Right kidney (tissue), 1 donor: ENCODE data around the gene RASSF1.
"Not testable (repeated sequence)": the region's sequence is repeated elsewhere in the genome, so short reads cannot be mapped to it uniquely, and the experiment has no call there.

Experiments
- DNase-seq: peaks from one replicate; pipeline ENCODE4 v3.0.0-alpha.2; 2016

Gene RASSF1

DNA sequence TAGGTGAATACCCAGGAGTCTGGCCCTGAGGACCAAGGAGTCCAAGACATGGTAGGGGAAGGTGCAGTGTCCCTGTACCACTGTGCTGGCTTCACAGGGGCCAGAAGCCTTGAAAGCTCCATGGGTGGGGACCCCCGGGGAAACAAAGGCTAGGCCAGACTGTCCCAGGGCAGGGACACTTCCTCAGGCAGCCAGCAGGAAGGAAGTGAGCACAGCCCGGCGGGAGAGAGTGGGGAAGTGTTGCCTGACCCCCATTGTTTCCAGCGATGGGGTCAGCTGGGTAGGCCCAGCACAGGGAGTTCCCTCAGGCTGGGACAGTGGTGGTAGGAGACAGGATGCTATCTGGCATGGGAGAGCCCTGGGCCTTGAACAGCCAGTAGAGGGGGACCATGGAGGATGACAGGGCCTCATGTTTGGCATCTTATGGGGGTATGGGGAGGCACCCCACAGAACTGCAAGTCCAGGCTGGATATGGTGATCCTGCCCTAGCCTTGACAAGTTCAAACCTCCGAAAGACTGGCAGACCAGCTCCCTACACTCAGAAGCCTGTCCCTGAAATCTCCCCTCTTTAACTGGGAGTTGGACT lies 16.9 kb downstream of the RASSF1 start:
- DNase-seq: no peak

DNA sequence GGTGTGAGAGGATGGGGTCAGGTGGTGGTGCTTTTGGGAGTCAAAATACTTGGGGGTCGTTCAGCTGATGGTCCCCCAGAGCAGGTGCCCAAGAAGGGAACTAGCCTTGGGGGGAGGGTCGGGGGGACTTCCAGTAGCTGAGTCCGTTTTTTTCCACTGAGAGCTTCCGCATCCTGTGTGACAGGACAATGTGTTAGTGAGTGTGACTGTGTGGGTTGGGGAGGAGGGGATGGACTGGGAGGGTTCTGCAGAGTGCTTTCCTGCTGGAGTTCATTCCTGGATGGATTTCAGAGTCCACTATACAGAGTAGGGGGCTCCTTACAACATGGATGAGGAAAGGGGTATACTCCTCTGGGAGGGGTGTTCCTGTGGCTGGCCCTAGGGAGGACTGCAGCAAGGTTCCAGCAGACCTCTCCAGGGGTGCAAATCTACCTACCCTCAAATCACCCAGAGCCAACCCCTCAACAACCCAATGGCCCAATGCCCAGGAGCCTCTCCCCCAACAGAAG lies 17.5 kb downstream of the RASSF1 start:
- DNase-seq: no peak

DNA sequence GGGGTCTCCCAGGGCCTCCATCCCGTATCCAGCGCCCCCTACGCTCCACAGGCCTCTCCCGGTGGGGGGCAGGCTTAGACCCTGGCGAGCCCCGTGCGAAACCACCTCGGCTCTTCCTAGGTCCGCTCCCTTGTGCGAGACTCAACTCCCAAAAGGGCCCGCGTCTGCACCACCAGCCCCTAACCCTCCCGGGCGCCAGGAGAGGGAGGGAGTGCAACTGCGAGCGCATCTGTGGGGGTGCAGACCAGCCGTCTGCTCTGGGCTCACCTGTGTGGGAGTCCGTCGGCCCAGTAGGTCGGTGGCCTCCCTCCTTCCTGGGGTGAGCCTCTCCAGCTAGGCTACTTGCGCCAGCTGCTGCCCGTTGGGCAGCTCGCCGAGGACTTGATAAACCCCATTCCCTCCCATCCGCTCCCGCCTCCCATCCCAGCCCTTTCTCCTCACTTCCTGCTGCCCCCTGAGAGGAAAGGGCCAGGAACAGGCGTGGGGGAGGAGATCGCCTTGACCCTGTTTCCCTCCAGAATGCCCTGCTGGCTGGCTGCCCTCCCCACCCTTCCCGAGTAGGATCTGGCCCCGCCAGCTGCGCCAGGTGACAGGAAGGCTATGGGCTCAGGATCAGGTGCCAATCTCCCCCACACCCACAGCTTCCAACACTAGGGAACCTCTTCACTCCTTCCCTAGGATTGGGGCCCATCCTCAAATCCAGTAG lies 18.1 kb downstream of the RASSF1 start, which contains the start of gene HYAL2:
Gene HYAL2 (minus strand): TSS at position 360 of the 706 bp plus-strand sequence. CDS start 2,256 bp downstream, outside the sequence.
- peak; percentile 73 for DNase-seq

DNA sequence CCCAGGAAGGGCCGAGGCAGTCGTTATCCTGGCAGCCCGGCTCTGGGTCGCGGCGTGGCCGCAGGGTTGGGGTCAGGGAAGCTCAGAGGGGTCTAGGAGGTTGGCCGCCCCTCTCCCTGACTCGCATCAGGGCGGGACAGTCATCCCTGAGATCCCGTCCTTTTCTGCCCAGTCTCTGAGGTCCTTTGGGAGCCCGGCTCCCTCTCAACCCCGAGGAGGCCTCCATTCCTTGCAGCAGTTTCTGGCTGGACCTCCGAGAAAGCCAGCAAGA lies 18.6 kb downstream of the RASSF1 start:
- no peak for DNase-seq

DNA sequence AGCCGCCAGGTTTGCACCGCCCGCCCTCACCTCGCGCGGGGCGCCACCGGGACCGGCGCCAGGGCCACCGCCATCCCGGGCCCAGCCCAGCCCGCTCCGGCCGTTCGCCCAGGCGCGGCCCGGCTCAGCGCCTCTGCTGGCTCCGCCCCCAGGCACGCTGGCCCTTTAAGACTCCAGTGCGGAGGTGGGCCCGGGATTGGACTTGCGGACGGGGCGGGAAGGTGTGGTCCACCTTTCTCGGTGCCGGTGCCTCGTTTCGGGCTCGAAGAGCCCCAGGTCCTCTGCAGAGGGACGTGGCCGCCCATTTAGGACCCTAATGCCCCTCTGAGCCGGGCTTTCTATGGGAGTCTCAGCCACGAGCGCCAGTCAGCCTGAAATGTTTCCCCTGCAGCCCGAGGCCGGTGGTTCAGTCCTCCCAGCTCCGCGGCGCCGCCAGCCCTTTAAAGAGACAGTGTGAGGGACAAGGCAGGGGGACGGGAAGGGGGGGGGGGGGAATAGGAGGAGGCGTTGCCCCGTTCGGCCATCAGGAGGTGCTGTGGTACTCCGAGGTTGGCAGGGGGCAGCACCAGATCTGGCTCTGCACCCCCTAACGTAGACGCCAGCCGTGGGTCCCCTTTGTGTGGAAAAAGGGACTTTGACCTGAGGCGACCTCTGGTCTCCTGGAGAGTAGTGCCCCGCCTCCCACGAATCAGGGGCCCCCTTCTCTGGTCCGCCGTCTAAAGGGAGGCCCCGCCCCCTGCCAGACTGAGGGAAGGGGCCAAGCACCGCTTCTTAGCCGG lies 19.1 kb downstream of the RASSF1 start:
- DNase-seq: peak; percentile 100

DNA sequence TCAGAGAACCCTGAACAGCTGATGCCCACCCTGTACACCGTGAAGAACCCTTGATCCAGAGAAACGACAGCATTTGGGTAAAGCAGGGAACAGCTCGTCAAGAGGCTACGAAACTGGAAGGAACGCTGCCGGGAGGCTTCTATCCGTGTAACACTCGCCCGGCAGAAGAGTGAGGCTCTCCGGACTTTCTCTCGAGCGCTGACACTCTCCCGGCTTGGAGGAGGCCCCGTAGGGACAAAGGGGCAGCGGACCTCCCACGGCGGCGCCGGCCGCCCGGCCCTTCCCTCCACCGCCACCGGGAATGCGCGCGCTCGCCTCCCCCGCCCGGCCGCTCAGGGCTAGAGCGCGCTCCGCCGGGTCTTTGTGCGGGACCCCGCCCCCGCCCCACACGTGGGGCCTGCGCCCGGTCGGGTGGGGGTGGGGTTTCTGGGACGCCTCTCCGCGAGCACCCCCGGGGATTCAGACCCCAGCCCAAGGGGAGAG lies 19.7 kb downstream of the RASSF1 start:
- DNase-seq: peak; percentile 99

DNA sequence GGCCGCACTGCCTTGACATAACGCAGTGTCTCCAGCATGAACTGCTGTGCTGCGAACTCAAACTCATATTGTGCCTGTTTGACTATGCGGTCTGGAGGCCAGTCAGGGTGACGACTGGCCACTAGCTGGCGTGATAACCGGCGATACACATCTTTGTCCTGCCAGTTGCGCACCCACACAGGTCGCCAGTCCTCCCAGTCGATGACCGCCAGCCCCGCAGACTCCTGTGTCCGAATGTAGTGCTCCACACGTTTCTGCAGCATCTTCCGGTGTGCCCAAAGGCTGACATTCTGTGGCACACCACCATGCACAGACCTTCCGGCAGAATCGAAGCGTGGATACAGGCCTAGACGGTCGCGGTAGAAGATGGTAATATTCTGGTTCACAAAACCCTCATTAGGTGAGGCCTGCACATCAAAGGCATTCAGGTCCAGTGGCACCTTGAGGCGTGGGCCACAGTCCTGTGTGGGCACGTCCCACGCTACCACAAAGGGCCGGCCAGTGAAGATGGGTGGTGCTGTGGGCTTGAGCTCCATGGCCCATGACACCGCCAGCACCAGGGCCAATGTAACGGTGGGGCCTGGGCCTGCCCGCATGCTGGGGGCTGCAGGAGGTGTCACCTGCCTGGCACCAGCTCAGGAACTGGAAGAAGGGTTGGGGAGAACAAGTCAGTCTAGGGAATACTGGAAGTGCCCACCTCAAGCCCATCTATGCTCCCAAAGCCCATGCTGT lies 20.6 kb downstream of the RASSF1 start:
- DNase-seq: no peak

DNA sequence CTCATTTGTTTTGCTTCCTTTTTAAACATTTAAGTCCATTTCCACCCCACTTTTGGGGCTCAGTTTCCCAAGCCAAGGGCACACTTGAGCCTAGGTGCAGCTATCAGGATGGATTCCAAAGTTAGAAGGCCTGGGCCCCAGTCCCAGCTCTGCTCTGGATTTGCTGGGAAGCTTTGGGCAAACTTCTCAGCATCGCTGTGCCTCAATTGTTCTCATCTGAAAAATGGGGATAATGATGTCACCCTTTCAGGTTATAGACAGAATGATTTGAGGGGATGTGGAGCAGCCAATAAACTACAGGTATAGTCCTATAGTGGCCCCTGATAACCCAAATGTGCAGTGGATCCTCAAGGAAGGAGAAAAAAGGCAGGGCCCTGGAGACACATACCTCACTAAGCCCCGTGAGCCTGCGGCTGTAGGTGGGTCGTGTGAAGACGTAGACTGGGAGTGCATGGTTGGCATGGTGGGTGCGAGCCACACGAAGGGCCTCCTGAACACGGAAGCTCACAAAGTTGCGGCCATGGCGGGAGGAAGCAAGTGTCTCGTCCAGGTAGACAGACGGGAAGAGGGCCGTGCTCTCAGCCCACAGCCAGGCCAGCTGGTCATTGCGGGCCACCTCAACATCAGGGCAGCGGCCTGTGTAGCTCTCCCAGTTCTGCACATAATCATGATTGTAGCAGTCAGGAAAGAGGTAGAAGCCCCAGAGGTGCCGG lies 21.3 kb downstream of the RASSF1 start:
- no peak for DNase-seq

DNA sequence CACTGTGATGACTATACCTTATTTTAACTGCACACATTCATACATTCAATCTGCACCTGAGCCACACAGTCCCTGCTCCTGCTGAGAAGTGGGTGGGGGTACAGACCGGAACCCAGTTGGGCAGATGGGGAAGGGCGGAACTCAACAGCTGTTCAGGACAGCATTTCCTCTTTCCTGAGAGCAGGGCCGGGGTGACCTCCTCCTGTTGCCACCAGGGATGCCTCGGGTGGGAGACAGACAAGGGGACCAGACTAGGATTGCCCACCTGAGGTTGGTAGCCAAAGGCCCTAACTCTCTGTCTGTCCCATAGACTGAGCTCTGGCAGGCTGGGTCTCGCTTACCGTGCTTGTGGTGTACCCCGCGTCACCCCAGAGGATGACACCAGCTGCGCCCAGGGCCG lies 22.0 kb downstream of the RASSF1 start:
- DNase-seq: no peak

DNA sequence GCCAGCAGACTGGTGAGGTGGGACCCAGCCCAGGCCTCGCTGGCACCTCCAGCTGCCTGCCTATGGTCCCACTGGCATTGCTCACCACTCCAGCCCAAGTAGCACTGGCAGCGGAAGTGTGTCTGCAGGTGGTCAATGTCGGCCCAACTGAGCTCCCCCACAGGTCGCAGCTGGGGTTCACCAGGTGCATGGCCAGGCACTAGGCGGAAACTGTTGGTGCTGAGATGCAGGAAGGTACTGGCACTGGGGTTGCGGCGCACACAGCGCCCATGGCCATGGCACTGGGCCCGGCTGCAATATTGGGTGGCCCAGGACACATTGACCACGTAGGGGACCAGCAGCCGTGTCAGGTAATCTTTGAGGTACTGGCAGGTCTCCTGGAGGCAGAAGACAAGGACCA lies 22.5 kb downstream of the RASSF1 start:
- no peak for DNase-seq

DNA sequence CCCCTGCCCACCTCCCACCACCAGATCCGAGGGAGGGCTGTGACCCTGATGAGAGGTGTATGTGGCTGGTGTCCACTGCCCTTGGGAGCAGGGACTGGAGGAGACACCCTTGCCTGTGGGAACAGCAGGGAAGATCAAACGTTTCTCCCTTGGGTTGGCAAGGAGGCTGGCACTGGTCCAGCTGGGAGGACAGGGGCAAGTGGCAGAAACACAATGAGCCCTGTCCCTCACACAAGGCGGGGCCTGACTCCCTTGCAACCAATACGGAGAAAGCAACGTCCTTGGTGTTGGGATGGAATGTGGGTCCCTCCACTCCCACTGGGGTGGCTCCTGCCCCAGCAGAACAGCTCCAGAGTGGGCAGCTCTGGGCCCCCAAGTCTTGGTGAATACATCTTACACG lies 23.3 kb downstream of the RASSF1 start:
- DNase-seq: no peak

DNA sequence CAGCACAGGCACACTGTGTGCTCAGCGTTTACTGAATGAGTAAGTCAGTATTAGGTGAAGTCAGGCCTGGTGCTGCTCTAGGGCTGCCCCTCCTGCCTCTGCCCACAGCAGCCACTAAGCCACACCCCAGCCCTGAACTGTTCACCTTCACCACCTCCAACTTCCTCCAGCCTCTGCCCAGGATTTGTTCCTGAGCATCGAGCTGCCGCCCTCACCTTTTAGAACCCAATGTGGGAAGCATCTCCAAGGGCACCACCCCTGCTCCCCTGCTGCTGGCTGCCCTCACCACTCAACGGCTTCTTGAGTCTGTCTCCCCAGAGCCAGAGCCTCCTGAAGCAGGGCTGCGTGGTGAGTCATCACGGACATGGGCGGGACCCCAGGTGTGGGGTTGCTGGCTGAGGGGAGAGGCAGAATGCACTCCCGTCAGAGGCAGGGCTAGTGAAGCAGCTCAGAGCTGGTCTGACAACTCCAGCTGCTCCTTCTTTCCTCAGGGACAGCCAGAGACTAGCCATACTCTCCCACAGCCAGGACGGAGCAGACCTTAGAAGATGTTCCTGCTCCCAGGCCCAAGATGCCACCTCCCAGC lies 23.9 kb downstream of the RASSF1 start:
- no peak for DNase-seq

DNA sequence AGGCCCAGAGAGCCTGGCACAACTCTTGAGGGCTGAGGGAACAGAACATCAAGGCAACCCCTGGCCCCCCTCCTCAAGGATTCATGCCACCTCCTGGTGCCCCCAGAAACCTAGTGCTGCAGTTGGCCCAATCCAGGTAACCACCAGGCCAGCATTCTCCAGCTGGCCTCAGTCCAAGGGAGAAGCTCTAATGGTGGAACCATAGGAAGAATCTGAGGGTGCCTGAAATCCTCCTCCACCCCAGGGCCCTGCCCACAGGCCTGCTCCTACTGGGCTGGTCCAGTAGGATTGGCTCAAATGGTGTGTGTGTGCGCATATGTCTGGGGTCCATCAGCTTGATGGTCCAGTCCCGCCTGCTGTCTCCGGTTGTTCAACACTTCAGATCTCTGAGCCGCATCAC lies 25.8 kb downstream of the RASSF1 start:
- no peak for DNase-seq

DNA sequence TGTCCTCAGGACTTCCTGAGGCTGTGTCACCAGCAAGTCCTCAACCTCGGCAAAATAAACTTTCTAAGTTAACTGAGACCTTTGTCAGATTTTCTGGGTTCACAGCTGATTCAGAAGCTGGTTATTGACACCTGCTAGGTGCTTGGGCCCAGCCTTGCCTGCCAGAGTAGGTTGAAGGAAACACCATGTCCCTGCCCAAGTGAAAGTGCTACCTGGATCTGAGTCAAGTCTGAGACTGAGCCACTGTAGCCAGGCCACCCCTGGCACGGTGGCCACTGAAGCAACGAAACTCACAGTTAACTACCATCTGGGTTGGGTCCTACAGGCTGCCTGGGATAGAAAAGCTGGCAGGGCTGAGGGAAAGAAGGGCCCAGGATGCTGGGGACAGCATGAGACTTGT lies 26.3 kb downstream of the RASSF1 start:
- no peak for DNase-seq

DNA sequence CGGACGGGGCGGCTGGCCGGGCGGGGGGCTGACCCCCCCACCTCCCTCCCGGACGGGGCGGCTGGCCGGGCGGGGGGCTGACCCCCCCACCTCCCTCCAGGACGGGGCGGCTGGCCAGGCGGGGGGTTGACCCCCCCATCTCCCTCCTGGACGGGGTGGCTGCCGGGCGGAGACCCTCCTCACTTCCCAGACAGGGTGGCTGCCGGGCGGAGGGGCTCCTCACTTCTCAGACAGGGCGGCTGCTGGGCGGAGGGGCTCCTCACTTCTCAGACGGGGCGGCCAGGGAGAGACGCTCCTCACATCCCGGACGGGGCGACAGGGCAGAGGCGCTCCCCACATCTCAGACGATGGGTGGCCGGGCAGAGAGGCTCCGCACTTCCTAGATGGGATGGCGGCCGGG lies 28.6 kb downstream of the RASSF1 start:
- not testable (repeated sequence) for DNase-seq

DNA sequence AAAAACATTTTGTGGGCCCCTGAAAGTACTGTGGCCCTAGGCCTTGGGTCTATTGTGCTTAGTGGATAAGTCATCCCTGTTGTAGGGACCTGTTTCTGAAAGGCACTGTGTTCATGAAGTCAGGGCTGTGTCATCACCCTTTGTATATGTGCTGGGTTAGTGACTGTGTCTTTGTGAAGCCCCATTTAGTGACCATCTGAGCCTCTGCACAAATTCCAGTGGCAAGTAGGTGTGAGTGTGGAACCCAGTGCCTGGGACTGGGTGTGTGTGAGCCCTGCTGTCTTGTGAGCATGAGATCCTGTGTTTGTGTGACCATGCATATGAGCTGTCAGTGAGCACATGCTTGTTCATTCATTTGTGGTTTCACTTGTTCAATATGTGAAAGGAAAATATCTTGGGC lies 36.0 kb downstream of the RASSF1 start:
- DNase-seq: no peak

DNA sequence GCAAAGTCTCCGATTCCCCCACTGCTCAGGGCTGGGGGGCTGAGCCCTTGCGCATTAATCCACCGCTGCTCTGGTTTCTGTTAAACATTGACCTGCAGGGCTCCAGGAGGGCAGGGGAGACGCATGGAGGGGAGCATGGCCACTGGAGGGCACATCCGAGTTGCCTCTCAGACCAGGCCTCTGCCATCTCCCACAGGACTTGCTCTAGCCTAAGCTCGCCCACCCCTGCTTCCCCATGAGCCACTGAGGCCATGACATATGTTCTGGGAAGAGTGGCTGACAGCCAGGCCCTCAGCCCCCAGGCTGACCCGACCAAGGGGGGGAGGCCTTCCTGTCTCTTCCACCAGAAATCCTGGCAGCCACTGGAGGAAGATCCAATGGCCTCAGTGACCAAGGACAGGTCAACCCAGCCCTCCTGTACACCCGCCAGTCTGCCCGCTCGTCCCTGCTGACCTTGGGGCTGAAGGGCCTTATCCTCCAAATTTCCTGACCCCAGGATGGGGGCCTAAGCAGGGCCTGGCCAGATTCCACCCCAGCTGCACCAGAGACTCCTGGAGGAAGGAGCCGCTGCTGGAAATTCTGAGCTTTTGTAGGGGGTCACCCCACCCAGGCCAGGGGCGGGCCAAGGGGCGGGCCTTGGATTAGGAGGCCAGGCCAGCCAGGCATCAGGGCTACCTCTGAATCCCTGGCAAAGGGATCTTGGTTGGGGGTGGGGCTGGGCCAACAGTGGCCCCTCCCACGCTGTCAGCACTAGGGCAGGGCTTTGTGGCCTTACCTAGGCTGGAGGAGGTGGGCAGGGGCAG lies 37.4 kb downstream of the RASSF1 start, which contains the start of gene HYAL1:
Gene HYAL1 (minus strand): TSS at position 562 of the 803 bp plus-strand sequence. CDS start 618 bp downstream, outside the sequence.
- DNase-seq: peak; percentile 59

DNA sequence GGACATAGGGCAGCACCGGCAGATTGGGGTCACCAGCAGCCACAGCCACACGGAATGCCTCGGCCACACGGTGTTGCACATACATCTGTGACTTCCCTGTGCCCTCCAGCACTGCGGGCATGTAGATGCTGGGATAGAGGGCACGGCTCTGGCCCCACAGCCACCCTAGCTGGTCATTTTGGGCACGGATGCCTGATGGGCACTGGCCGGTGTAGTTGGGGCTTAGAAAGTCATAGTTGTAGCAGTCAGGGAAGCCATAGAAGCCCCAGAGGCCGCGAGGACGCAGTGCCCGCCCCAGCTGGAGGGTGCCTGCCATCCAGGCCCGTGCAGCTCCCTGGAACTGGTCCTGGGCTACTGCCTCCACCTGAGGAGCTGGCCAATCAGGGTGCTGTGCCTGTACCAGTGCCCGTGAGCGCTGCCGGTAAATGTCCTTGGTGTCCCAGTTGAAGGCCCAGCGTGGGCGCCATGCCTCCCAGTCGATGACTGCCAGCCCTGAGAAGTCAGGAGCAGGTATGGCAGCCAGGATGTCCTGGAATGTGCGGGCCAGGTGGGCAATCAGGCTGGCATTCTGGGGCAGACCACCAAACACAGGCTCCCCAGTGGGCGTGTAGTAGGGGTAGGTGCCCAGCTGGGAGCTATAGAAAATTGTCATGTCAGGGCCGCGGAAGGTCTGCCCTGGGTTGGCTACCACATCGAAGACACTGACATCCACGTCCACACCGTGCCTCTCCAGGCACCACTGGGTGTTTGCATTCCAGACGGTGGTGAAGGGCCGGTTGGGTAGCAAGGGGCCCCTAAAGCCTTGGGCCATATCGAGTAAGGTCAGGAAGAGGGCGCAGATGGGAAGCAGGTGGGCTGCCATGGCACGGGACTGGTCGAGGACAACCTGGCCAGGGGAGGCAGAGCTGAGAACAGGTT lies 38.3 kb downstream of the RASSF1 start:
- DNase-seq: no peak

DNA sequence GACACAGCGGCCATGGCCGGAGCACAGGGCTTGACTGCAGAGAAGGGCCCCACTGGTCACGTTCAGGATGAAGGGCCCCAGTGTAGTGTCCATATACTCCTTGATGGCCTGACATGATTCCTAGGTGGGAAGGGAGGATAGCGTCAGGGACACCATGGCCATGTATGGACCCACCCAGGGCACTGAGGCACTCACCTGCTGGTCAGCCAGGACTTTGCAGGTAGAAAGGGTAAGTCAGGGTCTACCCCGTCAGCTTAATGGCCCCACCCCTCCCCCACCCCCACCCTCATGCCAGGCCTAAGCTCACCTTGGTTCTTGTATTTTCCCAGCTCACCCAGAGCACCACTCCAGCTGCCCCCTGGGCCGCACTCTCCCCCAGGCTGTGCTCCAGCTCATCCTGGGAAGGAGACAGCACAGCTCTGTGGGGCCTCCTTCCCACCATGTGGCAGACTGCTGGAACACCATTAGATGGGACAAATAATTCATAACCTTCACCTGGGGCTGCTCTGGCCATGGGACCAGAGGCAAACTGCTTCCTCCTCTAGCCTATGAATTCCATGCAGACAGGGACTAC lies 39.9 kb downstream of the RASSF1 start:
- no peak for DNase-seq
